OCI-LY3 (cell line): ENCODE measurements around the gene ZBTB43.

Experiments
- CTCF ChIP-seq: fragments of 200-600, 300-600 bp; sonication (generic); IDR thresholded peaks from 2 replicates; pipeline ENCODE4 v1.5.1; 2014; ENCODE audit warnings: antibody characterized with exemption, low read length, low read depth
- EZH2phosphoT487 ChIP-seq: fragments of 200-600 bp; shearing (Covaris generic); IDR thresholded peaks from 2 replicates; pipeline ENCODE4 v1.6.1; 2018; ENCODE audit warnings: antibody characterized with exemption, mixed run types, low read depth

- TF ChIP-seq CTCF = no peak
- no peak for TF ChIP-seq EZH2phosphoT487
These were observed 52.6 kb downstream of the ZBTB43 start for GRCh38 chr9:126857261-126857960.
